Lower lobe of right lung (tissue), 2 donors: ENCODE data around the gene RASGEF1B. TPM values are rescaled to one million over a fixed set of nuclear protein-coding genes. Genes with fewer than 3 reads are reported as not detected.
A peak's percentile ranks its signal among the peaks of the same experiment; 100 is the strongest.

ENCODE experiments used
- ATAC-seq, 2 donors: fragments of 200-7000 bp; cut with Tn5 transposase; one replicate each; pipeline ENCODE4 v1.9.1; 2020 to 2022; ENCODE audit warnings: mild to moderate bottlenecking in 2 of 2, moderate library complexity in 2 of 2
- DNase-seq: peaks from one replicate; pipeline ENCODE4 v3.0.0-alpha.2; 2020
- H3K27ac ChIP-seq: fragments of 200-600 bp; one replicate; pipeline ENCODE4 v1.8.0; 2022
- H3K27me3 ChIP-seq: fragments of 200-600 bp; one replicate; pipeline ENCODE4 v1.8.0; 2022; ENCODE audit warnings: low read depth
- H3K36me3 ChIP-seq: fragments of 200-600 bp; one replicate; pipeline ENCODE4 v1.8.0; 2022; ENCODE audit warnings: mild to moderate bottlenecking
- H3K4me1 ChIP-seq: fragments of 200-600 bp; one replicate; pipeline ENCODE4 v1.8.0; 2022
- H3K4me3 ChIP-seq: fragments of 200-600 bp; one replicate; pipeline ENCODE4 v1.8.0; 2022; ENCODE audit warnings: mild to moderate bottlenecking
- H3K9me3 ChIP-seq: fragments of 200-600 bp; one replicate; pipeline ENCODE4 v1.8.0; 2022
- intact Hi-C: fragments of 100-400 bp; cut with DNase I; formaldehyde crosslinking; loops from one replicate; pipeline ENCODE4 v1.11.0; 2022
- total RNA-seq: library from RNA; stranded (reverse); fragmentation: NEBNext Ultra II Directional; extraction: Animal tissue kit (Norgen Biotek cat#: 25700); gene quantifications from one replicate; pipeline ENCODE4 v1.2.1, GENCODE V29; 2021
- TF ChIP-seq, protein P1 (sequence below): fragments of 200-600 bp; IDR thresholded peaks from one replicate; pipeline ENCODE4 v1.8.0; 2022; ENCODE audit warnings: antibody characterized with exemption, mild to moderate bottlenecking
- donor health status: DM: no; HTN: yes; CAD: no; lungs with severe emphysema.

Gene RASGEF1B
- total RNA-seq, 1 donor from 2014 or later: 63.0 TPM

DNA sequence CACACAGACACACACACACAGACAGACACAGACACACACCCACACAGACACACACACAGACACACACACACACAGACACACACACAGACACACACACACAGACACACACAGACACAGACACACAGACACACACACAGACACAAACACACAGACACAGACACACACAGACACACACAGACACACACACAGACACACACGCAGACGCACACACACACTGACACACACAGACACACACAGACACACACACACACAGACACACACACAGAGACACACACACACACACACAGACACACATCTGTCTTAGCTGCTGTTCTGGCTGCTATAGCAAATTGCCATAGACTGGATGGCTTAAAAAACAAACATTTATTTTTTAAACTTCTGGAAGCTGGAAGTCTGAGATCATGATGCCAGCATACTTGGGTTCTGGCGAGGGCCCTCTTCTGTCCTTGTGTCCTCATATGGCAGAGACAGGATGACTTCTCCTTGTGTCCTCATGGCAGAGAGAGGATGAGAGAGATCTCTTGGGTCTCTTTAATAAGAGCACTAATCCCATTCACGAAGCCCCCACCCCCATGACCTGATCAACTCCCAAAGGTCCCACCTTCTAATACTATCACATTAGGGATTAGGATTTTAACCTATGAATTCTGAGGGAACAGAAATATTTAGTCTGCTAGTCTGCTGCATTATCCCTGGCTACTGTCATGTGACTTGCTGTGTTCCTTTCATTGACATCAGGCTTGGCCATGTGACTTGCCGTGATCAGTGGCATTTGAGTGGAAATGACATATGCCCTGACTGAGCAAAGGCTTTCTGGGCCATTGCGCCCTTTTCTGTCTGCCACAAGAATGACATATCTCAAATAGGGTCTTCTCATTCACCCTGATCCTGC, 32.7 kb upstream of the RASGEF1B start:
- H3K4me1 ChIP-seq: peaks cover 41% of the 10 kb centered on the region
- H3K9me3 ChIP-seq: no peaks in the 10 kb centered on the region
- H3K36me3 ChIP-seq: no peaks in the 10 kb centered on the region
- H3K4me3 ChIP-seq: no peak overlapping the region
- no peaks in the 10 kb centered on the region for H3K27me3 ChIP-seq
- intact Hi-C loops: no loop called here
- peak; percentile 46 for DNase-seq
- peak overlapping the region; percentile 82 for H3K27ac ChIP-seq
- peak; percentile 47 to 57 for ATAC-seq
- TF ChIP-seq, protein P1, sequence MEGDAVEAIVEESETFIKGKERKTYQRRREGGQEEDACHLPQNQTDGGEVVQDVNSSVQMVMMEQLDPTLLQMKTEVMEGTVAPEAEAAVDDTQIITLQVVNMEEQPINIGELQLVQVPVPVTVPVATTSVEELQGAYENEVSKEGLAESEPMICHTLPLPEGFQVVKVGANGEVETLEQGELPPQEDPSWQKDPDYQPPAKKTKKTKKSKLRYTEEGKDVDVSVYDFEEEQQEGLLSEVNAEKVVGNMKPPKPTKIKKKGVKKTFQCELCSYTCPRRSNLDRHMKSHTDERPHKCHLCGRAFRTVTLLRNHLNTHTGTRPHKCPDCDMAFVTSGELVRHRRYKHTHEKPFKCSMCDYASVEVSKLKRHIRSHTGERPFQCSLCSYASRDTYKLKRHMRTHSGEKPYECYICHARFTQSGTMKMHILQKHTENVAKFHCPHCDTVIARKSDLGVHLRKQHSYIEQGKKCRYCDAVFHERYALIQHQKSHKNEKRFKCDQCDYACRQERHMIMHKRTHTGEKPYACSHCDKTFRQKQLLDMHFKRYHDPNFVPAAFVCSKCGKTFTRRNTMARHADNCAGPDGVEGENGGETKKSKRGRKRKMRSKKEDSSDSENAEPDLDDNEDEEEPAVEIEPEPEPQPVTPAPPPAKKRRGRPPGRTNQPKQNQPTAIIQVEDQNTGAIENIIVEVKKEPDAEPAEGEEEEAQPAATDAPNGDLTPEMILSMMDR: no peak

DNA sequence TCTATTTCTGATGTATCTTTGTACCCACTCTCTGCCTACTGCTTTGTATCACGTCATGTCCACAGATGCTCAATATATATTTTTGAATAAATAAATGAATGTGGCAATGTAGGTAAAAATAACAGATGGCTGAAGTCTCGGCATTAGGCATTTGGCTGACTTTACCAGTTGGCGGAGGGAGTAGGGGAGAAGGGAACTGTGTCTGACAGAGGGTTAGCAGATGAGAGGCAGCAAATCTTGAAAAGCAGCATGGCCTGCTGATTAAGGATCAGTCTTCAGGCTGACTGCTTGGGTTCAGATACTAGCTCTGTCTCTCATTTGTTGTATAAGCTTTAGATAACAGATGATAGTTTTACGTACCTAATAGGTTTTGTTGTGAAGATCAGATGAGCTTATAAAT, 31.9 kb upstream of the RASGEF1B start:
- ATAC-seq (no peak), DNase-seq (no peak)
- Histone ChIP-seq H3K4me3 (no peak overlapping the region), H3K36me3 (no peaks in the 10 kb centered on the region), H3K4me1 (peaks cover 33% of the 10 kb centered on the region), H3K9me3 (no peaks in the 10 kb centered on the region), H3K27me3 (no peaks in the 10 kb centered on the region), H3K27ac (peak overlapping the region; percentile 13)
- intact Hi-C loops: no loop called here
- TF ChIP-seq, protein P1: no peak

DNA sequence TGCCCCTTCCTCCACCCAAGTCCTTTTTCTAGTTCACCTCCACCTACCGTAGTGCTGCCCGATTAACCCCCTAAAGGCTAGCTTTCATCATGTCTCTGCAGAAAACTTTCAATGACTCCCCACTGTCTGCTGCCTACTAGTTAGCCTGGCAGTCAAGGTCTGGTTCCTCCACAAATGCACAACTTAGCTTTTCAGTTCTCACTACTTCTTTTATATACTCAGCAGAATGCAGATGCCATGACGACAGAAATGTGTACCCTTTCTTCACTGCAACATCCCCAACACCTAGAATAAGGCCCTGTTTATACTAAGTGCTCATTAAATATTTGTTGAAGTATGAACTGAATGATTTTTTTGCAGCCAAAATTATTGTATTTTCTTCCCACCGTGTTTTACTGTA, 30.9 kb upstream of the RASGEF1B start:
- Histone ChIP-seq H3K9me3 (no peaks in the 10 kb centered on the region), H3K36me3 (no peaks in the 10 kb centered on the region), H3K27me3 (no peaks in the 10 kb centered on the region), H3K4me1 (peaks cover 23% of the 10 kb centered on the region), H3K4me3 (no peak overlapping the region), H3K27ac (no peak overlapping the region)
- DNase-seq (no peak), ATAC-seq (no peak)
- intact Hi-C loops: no loop called here
- TF ChIP-seq, protein P1: no peak

DNA sequence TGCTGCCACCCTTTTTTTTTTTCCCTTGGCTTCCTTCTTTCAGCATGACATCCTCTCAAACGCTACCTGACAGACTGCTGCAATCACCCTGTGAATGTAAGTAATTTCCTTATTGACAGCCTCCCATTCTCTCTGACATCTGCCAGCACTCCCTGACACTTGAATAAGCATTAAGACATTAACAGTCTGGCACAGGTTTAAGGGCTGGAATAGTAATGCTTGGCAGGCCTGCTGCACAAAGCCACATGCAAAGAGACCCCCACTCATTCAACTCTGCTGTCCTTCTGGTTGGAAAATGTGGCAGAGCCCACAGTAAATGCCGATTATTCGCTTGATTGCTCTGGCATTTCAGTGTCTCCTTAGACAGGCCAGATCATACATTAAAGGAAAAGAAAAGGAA, 28.1 kb upstream of the RASGEF1B start:
- TF ChIP-seq, protein P1: no peak
- intact Hi-C loops: no loop called here
- no peaks in the 10 kb centered on the region for H3K36me3 ChIP-seq
- no peaks in the 10 kb centered on the region for H3K9me3 ChIP-seq
- ATAC-seq: no peak
- H3K27ac ChIP-seq: no peak overlapping the region
- no peak for DNase-seq
- peaks cover 6% of the 10 kb centered on the region for H3K4me1 ChIP-seq
- no peaks in the 10 kb centered on the region for H3K27me3 ChIP-seq
- H3K4me3 ChIP-seq: no peak overlapping the region

DNA sequence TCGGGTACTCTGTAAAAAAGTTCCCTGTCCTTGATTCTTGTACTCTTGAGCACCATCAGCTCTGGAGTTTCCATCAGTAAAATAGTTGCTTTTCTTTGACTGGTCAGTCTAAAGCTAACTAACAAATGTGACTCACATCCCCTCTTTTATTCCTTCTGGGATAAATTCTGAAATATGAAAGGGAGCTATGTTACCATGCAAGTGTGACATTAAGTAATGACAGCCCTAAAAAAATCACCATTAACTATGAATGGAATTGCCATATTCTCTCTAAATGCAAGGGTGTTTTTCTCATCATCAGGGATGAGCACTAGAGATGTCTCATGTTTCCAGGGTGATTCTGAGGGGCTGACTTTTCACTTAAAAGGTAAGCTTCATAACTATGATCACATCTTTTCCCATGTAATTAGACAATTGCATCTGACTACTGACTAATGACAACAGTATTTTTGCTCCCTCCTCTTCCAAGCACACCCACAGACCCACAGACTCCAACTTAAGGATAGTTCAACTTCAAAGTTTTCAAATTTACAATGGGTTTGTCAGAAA, 26.9 kb upstream of the RASGEF1B start:
- intact Hi-C loops: no loop called here

More for the DNA sequence above, 26.9 kb upstream of the RASGEF1B start:
- Histone ChIP-seq H3K9me3 (no peaks in the 10 kb centered on the region), H3K4me3 (no peak overlapping the region), H3K27ac (no peak overlapping the region), H3K27me3 (no peaks in the 10 kb centered on the region), H3K4me1 (peaks cover 13% of the 10 kb centered on the region), H3K36me3 (no peaks in the 10 kb centered on the region)
- ATAC-seq: no peak
- no peak for DNase-seq
- TF ChIP-seq, protein P1: no peak
